Activated gamma-delta T cell treated with anti-CD3 and anti-CD28 coated beads, Interleukin-2, amount 50 U/mL, for 16 hours (primary cell): ENCODE results near the gene ST6GAL2.

Experiments
- DNase-seq: peaks from one replicate; pipeline ENCODE4 v3.0.0-alpha.2; 2020; ENCODE audit warnings: low read depth

Gene ST6GAL2

GRCh38 chr2:106864051-106864450 lies 21.9 kb downstream of the ST6GAL2 start:
- no peak for DNase-seq

DNA sequence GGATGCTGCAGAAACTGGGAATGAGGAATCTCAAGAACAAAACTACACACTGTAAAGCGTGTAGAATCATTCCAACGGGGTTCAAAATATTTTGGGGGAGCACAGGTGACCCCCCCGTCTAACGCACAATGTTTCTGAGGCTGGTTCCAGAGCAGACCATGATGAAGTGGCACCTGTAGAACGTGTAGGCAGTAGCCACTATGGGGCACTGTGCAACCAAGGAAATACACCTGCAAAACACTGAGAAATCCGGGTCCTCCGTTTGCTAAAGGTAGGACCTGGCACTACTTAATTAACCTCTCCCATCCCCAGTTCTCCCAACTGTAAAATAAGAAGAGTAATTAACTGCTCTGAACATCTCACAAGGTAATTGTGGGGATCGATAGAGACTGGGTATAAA lies 22.6 kb downstream of the ST6GAL2 start:
- DNase-seq: no peak

DNA sequence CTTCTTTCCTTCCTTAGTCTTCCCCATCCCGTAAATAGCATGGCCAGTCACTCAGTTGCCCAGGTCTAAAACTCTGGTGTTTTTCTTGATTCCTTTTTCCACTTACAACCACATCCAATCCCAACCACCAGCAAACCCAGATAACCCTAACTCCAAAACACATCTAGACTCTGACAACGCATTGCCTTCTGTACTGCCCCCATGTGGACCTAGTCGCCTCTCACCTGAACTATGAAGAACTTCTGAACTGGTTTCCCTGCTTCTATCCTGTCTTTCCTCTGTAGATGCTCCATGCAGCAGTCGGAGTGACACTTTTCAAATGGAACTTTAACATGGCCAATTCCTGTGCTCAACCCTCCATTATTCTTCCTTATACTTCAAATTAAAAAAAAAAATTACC lies 26.5 kb downstream of the ST6GAL2 start:
- DNase-seq: no peak

GRCh38 chr2:106858810-106859209 lies 27.2 kb downstream of the ST6GAL2 start:
- no peak for DNase-seq

GRCh38 chr2:106857882-106858478 lies 28.0 kb downstream of the ST6GAL2 start:
- no peak for DNase-seq

GRCh38 chr2:106853631-106854030 lies 32.3 kb downstream of the ST6GAL2 start:
- no peak for DNase-seq

GRCh38 chr2:106851881-106852501 lies 34.0 kb downstream of the ST6GAL2 start:
- DNase-seq: no peak

DNA sequence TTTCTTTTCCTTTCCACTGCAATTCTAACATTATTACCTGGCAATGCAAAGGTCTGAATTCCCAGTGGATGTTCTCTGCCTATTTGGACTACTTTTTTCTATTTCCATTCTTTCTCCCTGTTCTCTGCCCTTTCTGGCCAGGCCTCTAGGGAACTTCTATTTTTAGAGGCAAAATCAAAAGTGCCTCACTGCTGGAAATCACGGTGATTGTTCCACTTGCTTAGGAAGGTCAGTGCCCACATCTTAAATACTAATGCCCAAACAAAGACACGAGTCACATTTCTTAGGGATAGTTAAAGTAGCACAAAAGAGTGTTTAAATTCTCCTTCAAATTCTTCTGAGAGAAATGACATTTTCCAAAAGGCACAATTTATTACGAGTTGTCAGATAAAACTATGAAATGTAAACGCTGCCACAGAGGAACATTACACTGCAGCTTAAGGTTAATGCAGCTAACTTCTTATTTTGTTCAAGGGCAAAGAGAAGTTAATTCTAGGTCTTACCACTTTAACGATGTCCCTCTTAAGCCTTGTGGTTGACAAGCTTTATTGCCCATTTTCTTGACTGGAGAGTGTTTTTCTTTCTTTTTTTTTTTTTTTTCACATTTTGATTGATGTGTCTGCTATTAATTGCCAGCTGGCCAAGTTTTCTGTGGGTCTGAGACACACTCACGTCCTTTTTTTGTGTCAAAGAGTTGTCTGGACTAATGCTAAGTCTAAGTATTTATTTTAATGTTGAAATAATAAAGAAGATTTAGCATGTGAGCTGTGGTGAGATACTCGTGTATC lies 34.7 kb downstream of the ST6GAL2 start:
- DNase-seq: no peak

DNA sequence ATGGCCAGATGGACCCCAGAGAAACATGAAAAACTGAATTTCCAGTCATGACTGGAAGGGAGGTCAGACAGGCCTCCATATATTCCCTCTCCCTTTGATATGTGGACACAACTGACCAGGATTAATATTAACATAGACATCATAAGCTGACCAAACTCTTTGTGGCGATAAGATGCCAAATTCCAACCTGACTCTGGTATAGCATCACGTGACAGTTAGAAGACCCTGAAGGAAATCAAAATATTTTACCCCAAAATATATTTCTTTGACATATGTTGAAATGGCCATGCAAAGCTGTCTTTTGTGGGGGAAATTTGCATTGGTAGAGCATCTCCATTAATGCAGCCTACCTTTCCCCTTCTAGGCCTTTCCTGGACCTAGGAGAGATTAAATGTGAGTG lies 36.7 kb downstream of the ST6GAL2 start:
- DNase-seq: no peak

GRCh38 chr2:106847366-106847765 lies 38.6 kb downstream of the ST6GAL2 start:
- DNase-seq: no peak

DNA sequence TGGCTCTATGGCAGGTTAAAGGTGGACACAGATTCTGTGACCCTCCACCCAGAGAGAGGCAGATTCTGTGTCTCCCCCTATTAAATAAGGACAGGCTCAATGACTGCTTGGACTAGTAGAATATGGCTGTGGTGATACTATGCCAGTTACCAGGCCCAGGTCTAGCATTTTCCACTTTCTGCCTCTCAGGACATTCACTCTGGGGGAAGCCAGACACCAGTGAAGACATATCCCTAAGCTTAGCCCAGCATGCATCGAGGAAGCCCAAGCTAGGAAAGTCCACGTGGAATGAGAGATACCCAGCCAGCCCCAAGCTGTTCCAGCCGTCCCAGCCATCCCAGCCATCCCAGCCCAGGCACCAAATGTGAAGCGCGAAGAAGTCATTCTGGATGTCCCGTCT lies 40.3 kb downstream of the ST6GAL2 start:
- DNase-seq: no peak

- no peak for DNase-seq
Measured at GRCh38 chr2:106843910-106844250, 42.1 kb downstream of the ST6GAL2 start.

DNA sequence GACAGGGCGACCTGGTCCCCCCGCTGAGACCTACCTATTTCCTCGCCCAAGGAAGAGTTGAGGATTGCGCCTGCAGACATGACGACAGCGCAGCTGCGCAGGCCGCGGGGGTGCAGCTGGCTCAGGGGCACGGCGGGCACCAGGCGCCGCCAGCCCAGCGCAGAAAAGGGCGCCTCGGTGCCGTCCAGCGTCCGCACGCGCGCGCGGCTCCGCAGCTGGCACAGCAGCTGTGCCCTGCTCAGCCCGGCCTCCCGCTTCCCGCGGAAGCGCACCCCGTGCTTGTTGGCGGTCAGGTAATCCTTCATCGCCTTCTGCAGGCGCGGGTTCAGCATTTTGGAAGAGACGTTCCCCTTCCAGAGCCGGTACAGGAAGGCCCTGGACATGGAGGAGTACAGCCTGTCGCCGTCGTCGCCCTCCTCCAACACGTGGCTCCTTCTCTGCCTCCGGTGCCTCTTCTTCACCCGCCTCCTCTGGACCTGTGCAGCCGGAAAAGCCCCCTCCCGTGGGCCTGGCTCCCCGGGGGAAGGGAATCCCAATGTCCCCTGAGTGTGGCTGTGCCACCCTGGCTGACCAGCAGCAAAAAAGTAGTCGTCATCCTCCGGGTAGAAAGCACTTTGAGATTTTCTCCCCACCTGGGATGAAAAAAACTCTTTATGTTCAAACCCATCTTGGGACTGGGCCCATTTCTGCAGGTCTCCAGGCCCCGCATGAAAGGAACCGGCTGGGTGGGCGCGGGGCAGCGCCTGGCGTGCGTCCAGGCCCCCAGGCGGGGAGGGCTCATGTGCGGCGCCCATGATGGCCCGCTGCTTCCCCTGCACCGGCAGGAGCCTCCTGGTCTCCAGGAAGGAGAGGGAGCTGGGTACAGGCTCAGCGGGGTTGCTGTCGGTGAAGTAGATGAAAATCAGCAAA lies 42.7 kb downstream of the ST6GAL2 start:
- no peak for DNase-seq

- no peak for DNase-seq
Measured at GRCh38 chr2:106841886-106842645, 43.9 kb downstream of the ST6GAL2 start.

DNA sequence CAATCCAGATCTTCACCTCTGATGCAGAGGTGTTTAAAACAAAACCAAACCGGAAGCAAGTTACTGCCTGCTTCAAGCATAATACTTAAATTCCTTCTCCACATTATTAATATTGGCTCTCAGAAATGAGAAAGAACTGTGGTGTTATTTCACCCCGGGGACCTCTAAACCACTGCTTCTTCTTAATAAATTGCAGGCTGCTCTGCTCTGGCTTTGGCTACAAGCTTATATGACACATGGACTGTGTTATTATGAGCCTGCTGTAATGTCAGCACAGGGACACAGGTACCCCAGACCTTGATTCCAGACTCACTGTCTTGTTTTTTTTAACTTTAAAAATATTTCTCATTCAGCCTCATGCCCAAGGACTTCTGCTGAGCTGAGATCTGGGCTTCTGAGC lies 45.1 kb downstream of the ST6GAL2 start:
- no peak for DNase-seq

- no peak for DNase-seq
Measured at GRCh38 chr2:106839849-106840595, 45.9 kb downstream of the ST6GAL2 start.

DNA sequence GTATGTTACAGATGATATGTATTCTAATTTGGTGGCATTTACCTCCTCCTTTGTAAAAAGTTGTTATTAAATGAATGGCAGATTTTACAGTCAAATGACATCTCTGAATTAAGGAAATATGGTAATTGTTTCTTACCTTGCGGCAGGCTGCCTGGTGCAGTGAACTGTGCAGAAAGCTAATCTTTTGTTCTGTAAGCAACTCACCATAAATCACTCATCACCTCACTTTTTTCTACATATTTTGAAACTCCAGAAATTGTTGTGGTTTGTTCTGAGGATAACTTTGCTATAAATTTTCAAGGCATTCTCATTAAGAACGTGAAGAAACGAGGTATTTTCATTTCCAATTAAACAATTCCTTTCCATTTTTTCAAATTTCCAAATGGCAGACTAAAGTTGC lies 52.7 kb downstream of the ST6GAL2 start:
- DNase-seq: no peak

DNA sequence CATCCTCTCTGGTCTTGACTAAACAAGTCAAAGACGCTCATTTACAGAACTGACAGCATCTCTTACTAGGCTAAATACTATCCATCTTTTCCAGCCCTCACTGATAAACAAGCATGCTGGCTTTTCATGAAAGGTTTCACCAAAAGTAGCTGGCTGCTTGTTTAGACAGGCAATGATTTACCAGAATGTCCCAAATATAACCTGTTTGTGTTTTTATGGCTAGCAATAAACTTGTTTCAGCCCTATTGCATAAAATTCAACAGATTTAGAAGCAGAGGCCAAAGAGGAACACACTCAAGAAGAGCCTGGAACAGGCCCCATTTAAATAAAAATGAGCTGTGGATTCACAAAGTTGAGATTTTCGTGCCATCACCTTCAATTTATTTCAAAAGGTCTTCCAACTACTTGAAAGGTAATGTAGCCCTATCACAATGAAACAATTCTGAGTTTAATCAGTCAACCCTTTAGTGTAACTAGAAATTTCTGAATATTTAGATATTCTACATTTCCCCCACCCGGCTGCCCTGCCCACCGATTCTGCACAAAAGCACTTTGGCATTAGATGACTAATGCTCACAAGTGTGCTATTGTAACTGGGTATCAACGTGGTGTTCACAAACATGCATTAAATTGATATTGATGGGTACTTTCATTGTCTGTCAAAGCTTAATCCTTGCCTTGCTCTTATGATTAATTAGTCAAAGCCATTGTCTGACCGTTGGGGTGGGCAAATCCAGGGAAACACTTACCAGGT lies 54.0 kb downstream of the ST6GAL2 start:
- no peak for DNase-seq

DNA sequence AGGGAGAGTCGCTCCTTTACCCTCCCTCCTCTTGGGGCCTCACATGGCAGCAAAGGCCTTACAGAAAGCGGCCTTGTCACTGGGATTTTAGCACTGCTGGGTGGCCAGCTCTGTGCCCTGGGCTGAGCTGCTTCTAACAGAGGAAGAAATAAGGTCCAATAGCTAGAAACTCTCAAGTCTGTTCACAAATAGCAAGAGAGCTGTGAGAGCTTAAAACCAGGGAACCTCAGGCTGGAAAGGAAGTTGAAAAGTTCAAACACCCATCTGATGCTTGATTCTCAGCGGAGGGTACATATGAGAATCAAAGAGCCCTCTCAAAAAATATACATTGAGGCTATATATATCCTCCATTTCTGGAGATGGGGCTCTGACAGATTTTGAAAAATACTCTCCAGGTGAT lies 54.7 kb downstream of the ST6GAL2 start:
- DNase-seq: no peak

DNA sequence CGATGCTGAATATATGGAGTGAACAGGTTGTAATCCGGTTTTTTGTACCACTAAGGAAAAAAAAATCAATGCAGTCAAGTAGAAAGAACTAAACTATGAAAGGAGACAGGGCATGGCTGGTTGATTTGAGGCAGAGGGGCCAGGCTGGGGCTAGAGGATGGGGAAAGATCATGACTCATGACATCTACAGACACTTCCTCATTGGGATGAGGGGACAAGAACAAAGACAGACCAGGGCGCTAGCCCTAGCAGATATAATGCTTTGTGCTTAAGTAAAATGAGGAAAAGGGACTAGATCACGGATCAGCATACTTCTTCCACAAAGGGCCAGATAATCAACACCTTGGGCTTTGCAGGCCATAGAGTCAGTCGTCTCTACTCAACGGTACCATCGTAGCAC lies 55.8 kb downstream of the ST6GAL2 start:
- DNase-seq: no peak
